ENCODE results near the gene SAMD4B.
A peak's percentile ranks its signal among the peaks of the same experiment; 100 is the strongest.

Gene SAMD4B

GRCh38 chr19:39411832-39412099 is 69.5 kb downstream of the SAMD4B start:
- H3K27ac ChIP-seq, result peak overlapping the region; percentile 91
- peak; percentile 92 for TF ChIP-seq CTCF (IDR thresholded peaks at IDR 0.05; ENCODE audit: low read depth, low read length, missing control alignments)
- in situ Hi-C loops (cut with HindIII; ENCODE audit: low pct_ligation_motif_present, low sequenced_read_pairs), result no loop called here
- peak; percentile 96 for DNase-seq
- H3K4me3 ChIP-seq (ENCODE audit: low read depth, low read length), result peak overlapping the region; percentile 33
- no peaks in the 10 kb centered on the region for H3K27me3 ChIP-seq (replicated peaks)
- H3K36me3 ChIP-seq (replicated peaks), result peaks cover 18% of the 10 kb centered on the region

- H3K36me3 ChIP-seq (replicated peaks), result peaks cover 23% of the 10 kb centered on the region
- DNase-seq, result peak; percentile 99
- peak within 1 kb of the TSS; percentile 91 for H3K4me3 ChIP-seq (ENCODE audit: low read depth, low read length)
- peak; percentile 90 for TF ChIP-seq CTCF (IDR thresholded peaks at IDR 0.05; ENCODE audit: low read depth, low read length, missing control alignments)
- in situ Hi-C loops (cut with HindIII; ENCODE audit: low pct_ligation_motif_present, low sequenced_read_pairs), result no loop called here
- peak within 1 kb of the TSS; percentile 94 for H3K27ac ChIP-seq
- H3K27me3 ChIP-seq (replicated peaks), result no peaks in the 10 kb centered on the region
These were observed 70.1 kb downstream of the SAMD4B start, which contains the start of gene PLEKHG2 for GRCh38 chr19:39412100-39412866. Gene PLEKHG2, plus strand, starts transcription at chr19:39412669. Its CDS starts 1,418 bp downstream, at chr19:39414087.

- H3K27ac ChIP-seq, result peak overlapping the region; percentile 94
- no peak for TF ChIP-seq CTCF (IDR thresholded peaks at IDR 0.05; ENCODE audit: low read depth, low read length, missing control alignments)
These were observed 70.6 kb downstream of the SAMD4B start for GRCh38 chr19:39412867-39413271.

GRCh38 chr19:39413272-39413910 is 71.2 kb downstream of the SAMD4B start:
- peak overlapping the region; percentile 91 for H3K4me3 ChIP-seq (ENCODE audit: low read depth, low read length)
- H3K27me3 ChIP-seq (replicated peaks), result no peaks in the 10 kb centered on the region
- peaks cover 26% of the 10 kb centered on the region for H3K36me3 ChIP-seq (replicated peaks)
- peak overlapping the region; percentile 94 for H3K27ac ChIP-seq
- no peak for DNase-seq
- no peak for TF ChIP-seq CTCF (IDR thresholded peaks at IDR 0.05; ENCODE audit: low read depth, low read length, missing control alignments)
- in situ Hi-C loops (cut with HindIII; ENCODE audit: low pct_ligation_motif_present, low sequenced_read_pairs), result no loop called here

More at GRCh38 chr19:39412867-39413271, 70.6 kb downstream of the SAMD4B start:
- Histone ChIP-seq H3K36me3 (replicated peaks) (peaks cover 26% of the 10 kb centered on the region), H3K27me3 (replicated peaks) (no peaks in the 10 kb centered on the region), H3K4me3 (ENCODE audit: low read depth, low read length) (peak overlapping the region; percentile 91)
- in situ Hi-C loops (cut with HindIII; ENCODE audit: low pct_ligation_motif_present, low sequenced_read_pairs), result no loop called here
- DNase-seq, result no peak

- TF ChIP-seq CTCF (IDR thresholded peaks at IDR 0.05; ENCODE audit: low read depth, low read length, missing control alignments), result peak; percentile 50
- H3K27ac ChIP-seq, result peak overlapping the region; percentile 94
- DNase-seq, result no peak
- in situ Hi-C loops (cut with HindIII; ENCODE audit: low pct_ligation_motif_present, low sequenced_read_pairs), result no loop called here
- no peaks in the 10 kb centered on the region for H3K27me3 ChIP-seq (replicated peaks)
- peak overlapping the region; percentile 91 for H3K4me3 ChIP-seq (ENCODE audit: low read depth, low read length)
- peaks cover 29% of the 10 kb centered on the region for H3K36me3 ChIP-seq (replicated peaks)
These were observed 71.8 kb downstream of the SAMD4B start for GRCh38 chr19:39413911-39414608.

Data from brain microvascular endothelial cell (primary cell).